ENCODE results near the gene FAM227B.

DNA sequence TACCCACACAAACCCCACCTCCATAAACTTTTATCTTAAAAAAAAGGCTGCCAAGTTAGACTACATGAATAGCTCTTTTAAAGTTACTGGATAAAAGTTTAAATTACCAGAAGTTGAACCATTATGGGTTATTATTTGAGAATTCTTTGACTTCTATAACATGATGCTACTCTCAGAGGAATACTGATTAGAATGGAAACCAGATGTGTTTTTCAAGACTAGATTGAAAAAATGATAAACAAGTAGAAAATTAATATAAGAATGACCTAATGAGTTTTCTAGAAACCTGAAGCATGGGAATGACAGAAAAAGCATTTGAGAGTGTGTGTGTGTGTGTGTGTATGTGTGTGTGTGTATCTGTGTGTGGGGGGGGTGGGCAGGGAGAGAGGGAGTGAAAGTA lies 210.0 kb downstream of the FAM227B start:
- TF ChIP-seq CTCF (IDR thresholded peaks at IDR 0.05) (no peak), POLR2A (IDR thresholded peaks at IDR 0.05) (no peak)
